ENCODE measurements around the gene COL27A1.

GRCh38 chr9:114273461-114273881 lies 118.1 kb downstream of the COL27A1 start:
- TF ChIP-seq POLR2A (IDR thresholded peaks at IDR 0.05; ENCODE audit: low read depth, low read length), result no peak
- no peak for TF ChIP-seq TAF1 (IDR thresholded peaks at IDR 0.05; ENCODE audit: borderline replicate concordance, low read depth, low read length)

Measured in GM12892 (cell line).